22Rv1 (cell line): ENCODE results near the gene PPP2R2B.
"Not testable (repeated sequence)": the region's sequence is repeated elsewhere in the genome, so short reads cannot be mapped to it uniquely, and the experiment has no call there.

Experiments used
- H3K27ac ChIP-seq: fragments of 450-650 bp; 2 replicates; pipeline ENCODE4 v1.5.1; 2017
- ZFX ChIP-seq: fragments of 450-650 bp; IDR thresholded peaks from 2 replicates; pipeline ENCODE4 v1.6.1; 2017; ENCODE audit warnings: antibody characterized with exemption, borderline replicate concordance
- TF ChIP-seq, protein P1 (sequence below): fragments of 450-650 bp; IDR thresholded peaks from 2 replicates; pipeline ENCODE4 v1.5.1; 2017; ENCODE audit warnings: mild to moderate bottlenecking

PPP2R2B gene

DNA sequence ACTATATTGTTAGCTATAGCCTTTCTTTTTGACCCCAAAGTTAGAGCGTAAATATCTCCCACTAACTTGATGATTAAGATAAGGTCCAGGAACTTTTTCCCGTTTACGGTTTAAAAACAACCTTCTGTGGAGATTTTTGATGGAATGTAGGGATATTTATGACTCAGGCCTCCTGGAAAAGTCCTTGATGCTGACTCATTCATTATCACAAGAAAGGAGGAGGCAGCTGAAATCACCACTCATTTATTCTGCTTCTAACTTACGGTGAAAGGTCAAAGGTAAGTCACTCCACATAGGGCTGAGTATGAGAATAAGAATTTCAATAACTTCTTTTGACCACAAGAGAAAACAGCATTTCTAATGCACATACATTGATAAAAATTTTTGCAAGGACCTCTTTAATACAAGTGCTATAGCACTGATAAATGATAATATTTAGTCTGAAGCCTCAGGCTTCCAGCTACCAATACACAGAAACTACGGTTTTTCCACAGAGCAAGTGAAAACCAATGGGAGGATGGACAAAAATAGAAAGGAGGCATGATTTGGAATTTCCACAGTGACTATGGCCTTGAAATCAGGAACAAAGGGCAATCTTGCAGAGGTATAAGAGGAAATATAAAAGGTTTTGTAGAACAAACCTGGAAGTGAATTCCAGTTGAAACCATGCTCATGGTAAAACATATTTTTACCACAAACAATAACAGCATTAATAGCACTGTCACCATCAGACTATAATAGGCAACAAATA, 146.5 kb downstream of the PPP2R2B start:
- TF ChIP-seq, protein P1, sequence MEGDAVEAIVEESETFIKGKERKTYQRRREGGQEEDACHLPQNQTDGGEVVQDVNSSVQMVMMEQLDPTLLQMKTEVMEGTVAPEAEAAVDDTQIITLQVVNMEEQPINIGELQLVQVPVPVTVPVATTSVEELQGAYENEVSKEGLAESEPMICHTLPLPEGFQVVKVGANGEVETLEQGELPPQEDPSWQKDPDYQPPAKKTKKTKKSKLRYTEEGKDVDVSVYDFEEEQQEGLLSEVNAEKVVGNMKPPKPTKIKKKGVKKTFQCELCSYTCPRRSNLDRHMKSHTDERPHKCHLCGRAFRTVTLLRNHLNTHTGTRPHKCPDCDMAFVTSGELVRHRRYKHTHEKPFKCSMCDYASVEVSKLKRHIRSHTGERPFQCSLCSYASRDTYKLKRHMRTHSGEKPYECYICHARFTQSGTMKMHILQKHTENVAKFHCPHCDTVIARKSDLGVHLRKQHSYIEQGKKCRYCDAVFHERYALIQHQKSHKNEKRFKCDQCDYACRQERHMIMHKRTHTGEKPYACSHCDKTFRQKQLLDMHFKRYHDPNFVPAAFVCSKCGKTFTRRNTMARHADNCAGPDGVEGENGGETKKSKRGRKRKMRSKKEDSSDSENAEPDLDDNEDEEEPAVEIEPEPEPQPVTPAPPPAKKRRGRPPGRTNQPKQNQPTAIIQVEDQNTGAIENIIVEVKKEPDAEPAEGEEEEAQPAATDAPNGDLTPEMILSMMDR = no peak
- TF ChIP-seq ZFX = no peak
- H3K27ac ChIP-seq = no peak overlapping the region

DNA sequence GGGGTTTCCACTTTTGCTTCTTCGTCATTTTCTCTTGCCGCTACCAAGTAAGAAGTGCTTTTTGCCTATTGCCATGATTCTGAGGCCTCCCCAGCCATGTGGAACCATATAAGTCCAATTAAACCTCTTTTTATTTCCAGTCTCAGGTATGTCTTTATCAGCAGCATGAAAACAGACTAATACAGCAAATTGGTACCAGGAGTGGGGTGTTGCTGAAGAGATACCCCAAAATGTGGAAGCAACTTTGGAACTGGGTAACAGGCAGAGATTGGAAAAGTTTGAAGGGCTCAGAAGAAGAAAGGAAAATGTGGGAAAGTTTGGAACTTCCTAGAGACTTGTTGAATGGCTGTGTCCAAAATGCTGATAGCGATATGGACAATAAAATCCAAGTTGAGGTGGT, 149.8 kb downstream of the PPP2R2B start:
- H3K27ac ChIP-seq = not testable (repeated sequence)

DNA sequence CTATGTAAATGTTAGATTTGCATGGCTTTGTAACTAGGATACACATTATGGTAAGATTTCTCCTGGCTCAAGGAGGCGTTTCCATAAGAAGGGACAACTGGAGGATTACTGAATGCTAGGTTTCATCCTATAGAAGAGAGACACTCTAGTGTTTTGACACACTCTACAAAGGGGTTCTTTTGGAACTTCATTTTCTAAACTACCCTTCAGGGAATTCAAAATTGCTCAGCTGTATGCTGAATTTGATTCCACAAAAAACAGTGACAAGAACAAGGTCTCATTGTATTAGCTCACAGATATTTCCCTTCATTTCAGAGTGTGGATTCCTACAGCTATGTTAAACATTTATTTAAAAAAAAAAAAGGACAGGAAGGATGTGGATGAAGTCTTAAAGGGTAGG, 151.7 kb downstream of the PPP2R2B start:
- TF ChIP-seq, protein P1 = no peak
- TF ChIP-seq ZFX = no peak
- no peak overlapping the region for H3K27ac ChIP-seq

DNA sequence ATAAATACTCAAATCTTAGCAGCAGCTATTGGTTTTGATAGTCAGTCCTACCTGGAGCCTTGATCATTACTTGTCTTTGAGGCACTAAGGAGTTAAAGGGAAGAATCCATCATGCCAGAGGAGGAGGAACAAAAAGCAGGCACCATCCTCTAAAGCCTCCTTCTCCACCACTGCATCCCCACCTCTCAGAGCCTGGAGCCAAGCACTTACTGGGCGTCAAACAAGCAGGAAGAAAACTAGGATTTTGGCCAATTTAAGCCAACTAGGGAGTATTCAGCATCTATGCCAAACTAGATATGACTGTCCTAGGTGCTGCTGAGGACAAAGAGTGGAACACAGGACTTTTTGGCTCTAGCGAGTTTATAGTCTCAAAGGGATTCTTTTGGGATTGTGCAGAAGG, 152.5 kb downstream of the PPP2R2B start:
- TF ChIP-seq, protein P1 = no peak
- no peak for TF ChIP-seq ZFX
- no peak overlapping the region for H3K27ac ChIP-seq

DNA sequence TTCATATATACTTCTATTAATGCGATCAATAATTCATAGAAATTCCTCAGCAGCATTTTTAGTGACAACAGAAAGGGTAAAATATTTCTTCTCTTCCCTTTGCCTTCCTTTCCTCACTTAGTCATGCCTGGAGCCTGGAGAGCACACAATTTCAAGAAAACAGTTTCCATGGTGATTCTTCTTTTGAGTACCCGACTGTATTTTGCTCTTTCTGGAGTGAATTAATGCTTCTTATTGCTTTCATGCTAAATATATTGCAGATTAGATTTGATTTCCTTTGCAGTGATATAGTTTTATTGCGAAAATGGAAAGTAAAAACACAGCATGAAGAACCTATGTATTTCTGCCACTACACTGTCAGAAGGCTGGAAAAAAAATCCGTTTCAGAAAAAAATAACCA, 153.5 kb downstream of the PPP2R2B start:
- TF ChIP-seq, protein P1 = no peak
- TF ChIP-seq ZFX = no peak
- no peak overlapping the region for H3K27ac ChIP-seq

DNA sequence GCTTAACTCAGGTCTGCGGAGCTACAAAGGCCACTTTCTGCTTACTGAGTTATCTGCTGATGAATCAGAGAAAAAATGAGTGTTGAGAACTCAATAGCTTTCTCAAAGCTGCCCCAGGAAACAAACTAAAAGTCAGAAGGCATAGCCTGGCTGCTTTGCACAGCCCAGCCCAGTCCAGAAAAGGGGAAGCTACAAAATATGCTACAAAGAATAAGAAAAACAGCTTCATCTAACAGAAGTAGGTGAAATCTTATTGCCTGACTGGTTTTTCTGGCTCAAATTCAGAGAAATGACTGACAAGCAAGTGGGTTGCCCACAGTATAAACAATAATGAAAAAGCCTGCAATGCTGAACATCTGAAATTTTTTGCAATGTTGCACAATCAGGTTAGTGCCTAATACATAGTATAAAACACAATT, 156.2 kb downstream of the PPP2R2B start:
- H3K27ac ChIP-seq = no peak overlapping the region
- no peak for TF ChIP-seq ZFX
- TF ChIP-seq, protein P1 = no peak

DNA sequence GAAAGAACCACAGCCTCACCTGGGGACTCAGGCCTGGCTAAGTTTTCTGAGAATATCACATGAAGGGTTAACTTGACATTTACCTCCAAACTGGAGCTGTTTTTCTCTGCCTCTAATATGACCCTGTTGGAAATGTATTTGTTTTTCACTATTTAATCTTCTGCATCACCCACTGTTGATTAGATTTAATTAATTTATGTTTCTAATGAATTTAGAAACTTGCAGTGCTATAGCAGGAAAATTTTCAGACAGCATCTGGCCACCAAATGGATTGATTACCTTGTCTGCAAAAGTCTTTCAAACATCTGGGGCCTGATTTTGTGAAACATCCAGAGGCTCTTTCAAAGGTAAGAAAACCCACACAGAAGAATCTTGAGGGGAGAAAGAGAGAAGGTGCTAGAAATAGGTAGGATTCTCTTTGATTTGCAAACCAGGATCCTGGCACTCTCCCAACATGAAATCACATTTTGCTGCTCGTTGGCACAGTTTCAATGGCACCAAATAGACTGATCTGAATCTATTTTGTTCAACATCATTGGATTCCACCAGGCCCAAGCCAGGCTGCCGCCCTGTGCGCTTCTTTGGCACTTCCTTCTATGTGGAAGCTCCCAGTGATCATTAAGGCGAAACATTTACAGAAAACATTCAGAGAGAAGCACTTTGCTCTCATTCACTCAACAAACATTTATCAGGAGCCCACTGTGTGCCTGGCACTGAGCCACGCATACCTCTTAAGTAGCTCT, 157.3 kb downstream of the PPP2R2B start:
- no peak overlapping the region for H3K27ac ChIP-seq
- TF ChIP-seq ZFX = no peak
- TF ChIP-seq, protein P1 = no peak
